ENCODE data around the gene KMT2C. TPM values are rescaled to one million over a fixed set of nuclear protein-coding genes. Genes with fewer than 3 reads are reported as not detected.

Gene KMT2C
- total and polyA plus RNA-seq, 9 donors: 14.0 to 109 (median 74.0) TPM

- Histone ChIP-seq H3K27me3 (no peaks in the 10 kb centered on the region), H3K36me3 (no peaks in the 10 kb centered on the region), H3K9me3 (no peaks in the 10 kb centered on the region), H3K27ac (no peak overlapping the region), H3K4me3 (no peak overlapping the region), H3K4me1 (ENCODE audit: insufficient read depth) (peaks cover 3% of the 10 kb centered on the region)
- no peak for DNase-seq
- intact Hi-C loops (cut with DNase I): no loop called here
- TF ChIP-seq POLR2A (IDR thresholded peaks at IDR 0.05) (no peak), EP300 (IDR thresholded peaks at IDR 0.05) (no peak), CTCF (IDR thresholded peaks at IDR 0.05) (no peak)
- WGBS, 3 donors: 10 to 24% (median 20%) methylated on average over 2 of the region's 2 CpGs
Measured at GRCh38 chr7:152338561-152338960, 97.2 kb downstream of the KMT2C start.

GRCh38 chr7:152336754-152337368 is 98.9 kb downstream of the KMT2C start:
- DNase-seq: no peak
- H3K36me3 ChIP-seq: no peaks in the 10 kb centered on the region
- 75 to 82% (median 81%) methylated on average over 4 of the region's 4 CpGs for WGBS, 3 donors
- H3K9me3 ChIP-seq: no peaks in the 10 kb centered on the region
- intact Hi-C loops (cut with DNase I): no loop called here
- H3K4me1 ChIP-seq (ENCODE audit: insufficient read depth): peaks cover 5% of the 10 kb centered on the region
- H3K27ac ChIP-seq: no peak overlapping the region
- no peaks in the 10 kb centered on the region for H3K27me3 ChIP-seq
- TF ChIP-seq EP300 (IDR thresholded peaks at IDR 0.05): no peak
- TF ChIP-seq CTCF (IDR thresholded peaks at IDR 0.05): no peak
- no peak for TF ChIP-seq POLR2A (IDR thresholded peaks at IDR 0.05)
- no peak overlapping the region for H3K4me3 ChIP-seq

GRCh38 chr7:152335900-152336571 is 99.8 kb downstream of the KMT2C start:
- H3K4me1 ChIP-seq (ENCODE audit: insufficient read depth): peaks cover 5% of the 10 kb centered on the region
- WGBS, 3 donors: 33 to 56% (median 48%) methylated on average over 2 of the region's 2 CpGs
- no peak overlapping the region for H3K27ac ChIP-seq
- H3K36me3 ChIP-seq: no peaks in the 10 kb centered on the region
- no peak overlapping the region for H3K4me3 ChIP-seq
- intact Hi-C loops (cut with DNase I): no loop called here
- no peak for DNase-seq
- no peak for TF ChIP-seq EP300 (IDR thresholded peaks at IDR 0.05)
- TF ChIP-seq POLR2A (IDR thresholded peaks at IDR 0.05): no peak
- TF ChIP-seq CTCF (IDR thresholded peaks at IDR 0.05): no peak
- H3K9me3 ChIP-seq: no peaks in the 10 kb centered on the region
- H3K27me3 ChIP-seq: no peaks in the 10 kb centered on the region

- TF ChIP-seq POLR2A (IDR thresholded peaks at IDR 0.05) (no peak), EP300 (IDR thresholded peaks at IDR 0.05) (no peak), CTCF (IDR thresholded peaks at IDR 0.05) (no peak)
Measured at GRCh38 chr7:152333134-152333533, 102.7 kb downstream of the KMT2C start.

More at GRCh38 chr7:152333134-152333533, 102.7 kb downstream of the KMT2C start:
- Histone ChIP-seq H3K4me1 (ENCODE audit: insufficient read depth) (peaks cover 5% of the 10 kb centered on the region), H3K9me3 (no peaks in the 10 kb centered on the region), H3K27me3 (no peaks in the 10 kb centered on the region), H3K36me3 (no peaks in the 10 kb centered on the region), H3K4me3 (no peak overlapping the region), H3K27ac (no peak overlapping the region)
- intact Hi-C loops (cut with DNase I): no loop called here
- WGBS, 3 donors: 91 to 94% (median 93%) methylated on average over 2 of the region's 2 CpGs
- DNase-seq: no peak
